ENCODE measurements around the gene SIK2. TPM values are rescaled to one million over a fixed set of nuclear protein-coding genes. Genes with fewer than 3 reads are reported as not detected.
A peak's percentile ranks its signal among the peaks of the same experiment; 100 is the strongest.

Gene SIK2
- total RNA-seq, 1 experiment from 2014 or later: 64.8 TPM

DNA sequence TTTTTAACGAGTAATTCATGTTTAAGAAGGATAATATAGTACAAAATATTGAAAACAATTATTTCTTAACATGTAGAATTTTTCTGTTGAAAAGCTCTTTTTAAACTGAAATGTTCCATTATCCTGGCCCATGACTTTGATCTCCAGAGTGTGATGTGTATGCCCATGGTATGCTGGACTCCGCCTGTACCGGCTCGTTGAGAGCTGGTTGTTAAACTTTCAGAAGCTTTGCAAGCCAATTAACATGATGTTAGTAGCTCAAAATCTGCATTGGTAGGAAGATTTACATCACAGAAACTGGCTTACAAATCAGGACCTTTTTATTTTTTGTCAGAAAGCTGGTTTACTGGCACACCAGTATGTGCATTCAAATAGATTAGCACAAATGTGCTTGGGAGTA lies 15.0 kb downstream of the SIK2 start:
- no peaks in the 10 kb centered on the region for H4K20me1 ChIP-seq (ENCODE audit: insufficient read depth, low read depth, low read length)
- no peaks in the 10 kb centered on the region for H3K27me3 ChIP-seq (ENCODE audit: low read length)
- no peak overlapping the region for H3K9ac ChIP-seq (ENCODE audit: low read length)
- H2AFZ ChIP-seq (ENCODE audit: low read length): no peak overlapping the region
- H3K36me3 ChIP-seq (ENCODE audit: insufficient read depth, low read length): peaks cover 62% of the 10 kb centered on the region
- peaks cover 63% of the 10 kb centered on the region for H3K79me2 ChIP-seq (ENCODE audit: low read length)
- no peaks in the 10 kb centered on the region for H3K9me3 ChIP-seq (ENCODE audit: low read length)
- H3K27ac ChIP-seq (ENCODE audit: low read length): no peak overlapping the region
- H3K4me1 ChIP-seq (ENCODE audit: low read length): no peaks in the 10 kb centered on the region
- H3K4me3 ChIP-seq (ENCODE audit: low read length): no peak overlapping the region
- no peak for DNase-seq
- no peaks in the 10 kb centered on the region for H3K9me2 ChIP-seq (replicated peaks; ENCODE audit: insufficient read depth, low read length)
- H3K4me2 ChIP-seq (ENCODE audit: low read depth, low read length, poor library complexity, severe bottlenecking): no peak overlapping the region

DNA sequence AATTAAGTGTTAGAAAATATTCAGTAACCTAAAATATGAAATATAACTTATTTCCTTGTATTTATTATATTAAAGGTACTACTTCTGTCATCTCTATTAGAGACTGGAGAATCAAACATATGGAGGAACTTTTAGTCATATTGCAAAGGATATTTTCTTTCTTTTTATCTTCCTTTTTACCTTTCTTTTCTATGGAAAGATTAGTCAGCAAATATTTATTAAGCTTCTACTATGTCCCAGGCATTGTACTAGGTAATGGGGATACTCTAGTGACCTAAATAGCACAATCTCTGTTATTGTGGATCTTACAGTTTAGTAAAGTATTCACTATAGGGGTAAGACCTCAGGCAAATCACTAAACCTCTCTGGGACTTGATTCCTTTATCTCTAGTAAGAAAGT lies 18.3 kb downstream of the SIK2 start:
- Histone ChIP-seq H3K27me3 (ENCODE audit: low read length) (no peaks in the 10 kb centered on the region), H4K20me1 (ENCODE audit: insufficient read depth, low read depth, low read length) (no peaks in the 10 kb centered on the region), H3K9ac (ENCODE audit: low read length) (no peak overlapping the region), H3K9me2 (replicated peaks; ENCODE audit: insufficient read depth, low read length) (no peaks in the 10 kb centered on the region), H3K36me3 (ENCODE audit: insufficient read depth, low read length) (peaks cover 92% of the 10 kb centered on the region), H3K9me3 (ENCODE audit: low read length) (peaks cover 3% of the 10 kb centered on the region; the same call in 1 of the 2 replicates), H2AFZ (ENCODE audit: low read length) (no peak overlapping the region), H3K27ac (ENCODE audit: low read length) (no peak overlapping the region), H3K79me2 (ENCODE audit: low read length) (peaks cover 68% of the 10 kb centered on the region), H3K4me3 (ENCODE audit: low read length) (no peak overlapping the region), H3K4me2 (ENCODE audit: low read depth, low read length, poor library complexity, severe bottlenecking) (no peak overlapping the region), H3K4me1 (ENCODE audit: low read length) (no peaks in the 10 kb centered on the region)
- no peak for DNase-seq

DNA sequence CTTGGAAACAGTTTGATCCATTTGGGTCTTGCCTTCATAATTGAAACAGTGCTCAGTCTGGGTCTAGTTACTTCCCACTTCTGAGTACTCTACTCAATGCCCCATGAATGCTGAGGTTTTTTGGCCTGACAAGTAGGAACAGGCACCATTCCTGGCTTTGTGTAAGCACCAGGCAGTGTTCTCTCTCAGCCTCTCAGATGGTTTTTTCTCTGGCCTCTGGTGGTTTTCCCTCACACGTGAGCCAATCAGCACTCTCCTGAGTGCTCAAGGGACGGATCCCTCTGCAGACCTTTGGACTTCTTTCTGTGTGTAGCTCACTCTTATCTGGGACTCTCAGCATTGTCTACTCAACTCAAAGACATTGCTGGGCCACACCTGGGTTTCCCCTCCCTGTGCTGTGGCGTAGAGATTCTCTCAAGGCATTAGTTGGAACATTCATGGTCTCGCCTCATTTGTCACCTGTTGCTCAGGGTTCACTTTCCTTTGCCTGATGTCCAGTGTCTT lies 21.3 kb downstream of the SIK2 start:
- Histone ChIP-seq H3K4me1 (ENCODE audit: low read length) (peaks cover 1% of the 10 kb centered on the region), H3K4me2 (ENCODE audit: low read depth, low read length, poor library complexity, severe bottlenecking) (no peak overlapping the region), H4K20me1 (ENCODE audit: insufficient read depth, low read depth, low read length) (no peaks in the 10 kb centered on the region), H3K27me3 (ENCODE audit: low read length) (no peaks in the 10 kb centered on the region), H3K36me3 (ENCODE audit: insufficient read depth, low read length) (peaks cover 92% of the 10 kb centered on the region), H3K27ac (ENCODE audit: low read length) (no peak overlapping the region), H3K9me3 (ENCODE audit: low read length) (peaks cover 3% of the 10 kb centered on the region; the same call in 1 of the 2 replicates), H3K9ac (ENCODE audit: low read length) (no peak overlapping the region), H3K79me2 (ENCODE audit: low read length) (peaks cover 73% of the 10 kb centered on the region), H3K4me3 (ENCODE audit: low read length) (no peak overlapping the region), H3K9me2 (replicated peaks; ENCODE audit: insufficient read depth, low read length) (no peaks in the 10 kb centered on the region), H2AFZ (ENCODE audit: low read length) (no peak overlapping the region)
- DNase-seq: no peak

DNA sequence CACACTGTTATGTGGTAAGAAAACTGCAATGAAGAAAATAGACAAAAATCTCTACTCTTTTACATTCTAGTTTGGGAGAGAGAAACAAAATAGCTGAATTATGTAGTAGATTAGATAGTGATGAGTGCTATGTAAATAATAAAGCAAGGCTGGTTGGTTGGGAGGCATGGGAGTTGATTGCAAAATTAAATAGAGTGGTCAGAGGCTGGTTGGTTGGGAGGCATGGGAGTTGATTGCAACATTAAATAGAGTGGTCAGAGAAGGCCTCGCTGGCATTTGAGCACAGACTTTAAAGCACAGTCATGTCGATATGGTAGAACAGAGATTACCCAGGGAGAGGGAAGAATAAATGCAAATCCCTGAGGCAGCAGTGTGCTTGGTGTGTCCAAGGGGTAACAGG lies 22.4 kb downstream of the SIK2 start:
- H2AFZ ChIP-seq (ENCODE audit: low read length): no peak overlapping the region
- H3K4me3 ChIP-seq (ENCODE audit: low read length): no peak overlapping the region
- H4K20me1 ChIP-seq (ENCODE audit: insufficient read depth, low read depth, low read length): no peaks in the 10 kb centered on the region
- peaks cover 3% of the 10 kb centered on the region; the same call in 1 of the 2 replicates for H3K9me3 ChIP-seq (ENCODE audit: low read length)
- H3K36me3 ChIP-seq (ENCODE audit: insufficient read depth, low read length): peaks cover 94% of the 10 kb centered on the region
- H3K27me3 ChIP-seq (ENCODE audit: low read length): no peaks in the 10 kb centered on the region
- H3K79me2 ChIP-seq (ENCODE audit: low read length): peaks cover 79% of the 10 kb centered on the region
- H3K9me2 ChIP-seq (replicated peaks; ENCODE audit: insufficient read depth, low read length): no peaks in the 10 kb centered on the region
- H3K4me1 ChIP-seq (ENCODE audit: low read length): peaks cover 12% of the 10 kb centered on the region
- no peak overlapping the region for H3K4me2 ChIP-seq (ENCODE audit: low read depth, low read length, poor library complexity, severe bottlenecking)
- no peak for DNase-seq
- no peak overlapping the region for H3K27ac ChIP-seq (ENCODE audit: low read length)
- no peak overlapping the region for H3K9ac ChIP-seq (ENCODE audit: low read length)

DNA sequence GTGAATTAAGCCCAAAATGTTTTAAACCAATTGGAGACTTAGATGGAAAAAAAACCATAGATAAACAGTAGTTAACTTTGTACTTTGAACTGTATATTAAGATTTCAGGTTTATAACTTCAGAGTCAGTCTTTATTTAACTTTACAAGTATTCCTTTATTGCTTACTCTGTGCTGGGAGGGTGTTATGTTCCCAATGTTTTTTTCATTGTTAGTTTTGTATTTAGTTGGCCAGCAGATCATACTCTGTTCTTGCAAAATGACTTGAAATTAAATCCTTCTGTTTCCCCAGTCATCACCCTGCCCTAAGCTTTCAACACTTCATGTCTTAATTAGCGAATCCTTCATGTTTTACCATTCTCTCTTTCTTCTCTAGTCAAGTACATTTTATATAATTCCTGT lies 25.3 kb downstream of the SIK2 start:
- Histone ChIP-seq H3K9me3 (ENCODE audit: low read length) (peaks cover 2% of the 10 kb centered on the region; the same call in 1 of the 2 replicates), H3K27me3 (ENCODE audit: low read length) (no peaks in the 10 kb centered on the region), H2AFZ (ENCODE audit: low read length) (no peak overlapping the region), H3K9me2 (replicated peaks; ENCODE audit: insufficient read depth, low read length) (no peaks in the 10 kb centered on the region; the same call in 1 of the 2 replicates), H3K4me2 (ENCODE audit: low read depth, low read length, poor library complexity, severe bottlenecking) (no peak overlapping the region), H3K4me1 (ENCODE audit: low read length) (peaks cover 39% of the 10 kb centered on the region), H3K9ac (ENCODE audit: low read length) (no peak overlapping the region), H3K27ac (ENCODE audit: low read length) (no peak overlapping the region), H3K4me3 (ENCODE audit: low read length) (no peak overlapping the region), H4K20me1 (ENCODE audit: insufficient read depth, low read depth, low read length) (no peaks in the 10 kb centered on the region), H3K36me3 (ENCODE audit: insufficient read depth, low read length) (peaks cover 75% of the 10 kb centered on the region), H3K79me2 (ENCODE audit: low read length) (peaks cover 95% of the 10 kb centered on the region)
- DNase-seq: no peak

DNA sequence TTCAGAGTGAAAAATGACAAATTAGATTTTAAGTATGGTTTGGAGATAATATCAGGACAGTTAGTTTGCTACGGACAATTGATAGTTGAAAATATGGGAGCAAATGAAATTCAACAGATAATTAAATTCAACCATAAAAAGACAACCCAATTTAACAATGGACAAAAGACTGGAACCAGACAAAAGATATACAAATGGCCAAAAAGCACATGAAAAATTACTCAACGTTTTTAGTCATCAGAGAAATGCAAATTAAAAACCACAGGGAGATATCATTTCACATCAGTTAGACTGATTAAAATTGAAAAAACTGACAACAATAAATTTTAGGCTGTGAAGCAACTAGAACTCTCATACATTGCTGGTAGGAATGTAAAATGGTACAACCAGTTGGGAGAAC lies 27.2 kb downstream of the SIK2 start:
- H3K36me3 ChIP-seq (ENCODE audit: insufficient read depth, low read length): peaks cover 63% of the 10 kb centered on the region
- no peaks in the 10 kb centered on the region for H3K27me3 ChIP-seq (ENCODE audit: low read length)
- H4K20me1 ChIP-seq (ENCODE audit: insufficient read depth, low read depth, low read length): no peaks in the 10 kb centered on the region
- H3K79me2 ChIP-seq (ENCODE audit: low read length): peaks cover 97% of the 10 kb centered on the region
- no peak overlapping the region for H2AFZ ChIP-seq (ENCODE audit: low read length)
- H3K4me2 ChIP-seq (ENCODE audit: low read depth, low read length, poor library complexity, severe bottlenecking): no peak overlapping the region
- H3K9me2 ChIP-seq (replicated peaks; ENCODE audit: insufficient read depth, low read length): no peaks in the 10 kb centered on the region; the same call in 1 of the 2 replicates
- no peak overlapping the region for H3K4me3 ChIP-seq (ENCODE audit: low read length)
- H3K4me1 ChIP-seq (ENCODE audit: low read length): peaks cover 55% of the 10 kb centered on the region
- no peaks in the 10 kb centered on the region for H3K9me3 ChIP-seq (ENCODE audit: low read length)
- DNase-seq: peak; percentile 70
- H3K27ac ChIP-seq (ENCODE audit: low read length): no peak overlapping the region
- H3K9ac ChIP-seq (ENCODE audit: low read length): no peak overlapping the region

DNA sequence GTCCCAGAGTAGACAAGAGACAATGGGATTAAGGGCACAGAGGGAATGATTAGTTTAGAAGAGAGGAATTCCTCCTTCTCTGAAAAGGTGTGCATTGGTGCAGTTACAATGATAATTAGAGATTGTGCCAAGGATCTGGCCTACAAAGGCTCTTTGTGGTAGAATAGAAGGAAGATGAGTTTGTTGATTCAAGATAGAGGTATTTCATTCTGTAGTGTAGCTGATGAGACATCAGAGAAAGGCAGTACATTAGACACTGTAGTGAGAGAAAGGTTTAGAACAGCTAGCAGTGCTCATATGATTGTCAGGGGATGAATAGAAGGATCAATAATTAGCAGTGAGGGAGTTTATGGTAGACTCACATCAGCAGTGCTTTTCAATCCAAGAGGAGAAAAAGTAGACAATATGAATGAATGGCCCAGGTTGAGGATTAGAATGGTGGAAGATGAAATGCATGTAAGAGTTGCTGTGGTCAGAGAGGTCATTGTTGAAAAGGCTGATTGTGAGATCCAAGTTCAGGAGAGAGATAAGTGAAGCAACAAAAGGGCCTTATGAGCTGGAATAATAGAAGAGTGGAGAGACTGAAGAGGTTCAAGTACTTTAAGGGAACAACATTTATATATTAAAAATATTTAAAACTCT lies 28.9 kb downstream of the SIK2 start:
- peaks cover 94% of the 10 kb centered on the region for H3K79me2 ChIP-seq (ENCODE audit: low read length)
- no peaks in the 10 kb centered on the region for H4K20me1 ChIP-seq (ENCODE audit: insufficient read depth, low read depth, low read length)
- H3K4me2 ChIP-seq (ENCODE audit: low read depth, low read length, poor library complexity, severe bottlenecking): peak overlapping the region; percentile 0
- peaks cover 57% of the 10 kb centered on the region for H3K4me1 ChIP-seq (ENCODE audit: low read length)
- no peak overlapping the region for H2AFZ ChIP-seq (ENCODE audit: low read length)
- peak overlapping the region; percentile 0; the same call in 1 of the 2 replicates for H3K9ac ChIP-seq (ENCODE audit: low read length)
- H3K9me2 ChIP-seq (replicated peaks; ENCODE audit: insufficient read depth, low read length): no peaks in the 10 kb centered on the region; the same call in 1 of the 2 replicates
- H3K27me3 ChIP-seq (ENCODE audit: low read length): no peaks in the 10 kb centered on the region
- peak overlapping the region; percentile 33 for H3K27ac ChIP-seq (ENCODE audit: low read length)
- peaks cover 47% of the 10 kb centered on the region for H3K36me3 ChIP-seq (ENCODE audit: insufficient read depth, low read length)
- H3K9me3 ChIP-seq (ENCODE audit: low read length): no peaks in the 10 kb centered on the region
- H3K4me3 ChIP-seq (ENCODE audit: low read length): no peak overlapping the region
- no peak for DNase-seq

DNA sequence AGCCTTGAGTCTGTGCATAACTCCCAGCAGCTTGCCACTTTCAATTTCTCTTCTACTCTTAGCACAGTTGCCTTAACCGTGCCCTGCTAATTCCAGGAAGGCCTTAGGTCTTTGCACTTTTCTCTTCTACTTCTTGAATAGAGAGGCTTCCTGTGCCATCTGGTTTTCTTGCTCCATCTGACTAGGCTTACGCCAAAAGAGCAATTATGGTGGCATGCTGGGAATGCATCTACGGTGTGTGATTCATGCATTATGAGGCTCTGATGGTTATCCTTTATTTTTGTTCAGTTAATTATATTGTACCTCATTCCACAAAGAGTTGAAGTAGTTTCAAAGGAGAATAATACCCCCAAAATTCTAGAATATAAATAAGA lies 29.4 kb downstream of the SIK2 start:
- peak overlapping the region; percentile 33 for H3K27ac ChIP-seq (ENCODE audit: low read length)
- DNase-seq: peak; percentile 71
- H3K27me3 ChIP-seq (ENCODE audit: low read length): no peaks in the 10 kb centered on the region
- H3K79me2 ChIP-seq (ENCODE audit: low read length): peaks cover 94% of the 10 kb centered on the region
- H3K9me3 ChIP-seq (ENCODE audit: low read length): no peaks in the 10 kb centered on the region
- H3K9ac ChIP-seq (ENCODE audit: low read length): no peak overlapping the region
- no peak overlapping the region for H3K4me3 ChIP-seq (ENCODE audit: low read length)
- H3K4me2 ChIP-seq (ENCODE audit: low read depth, low read length, poor library complexity, severe bottlenecking): no peak overlapping the region
- H2AFZ ChIP-seq (ENCODE audit: low read length): no peak overlapping the region
- no peaks in the 10 kb centered on the region for H4K20me1 ChIP-seq (ENCODE audit: insufficient read depth, low read depth, low read length)
- H3K4me1 ChIP-seq (ENCODE audit: low read length): peaks cover 57% of the 10 kb centered on the region
- peaks cover 42% of the 10 kb centered on the region for H3K36me3 ChIP-seq (ENCODE audit: insufficient read depth, low read length)
- H3K9me2 ChIP-seq (replicated peaks; ENCODE audit: insufficient read depth, low read length): no peaks in the 10 kb centered on the region; the same call in 1 of the 2 replicates
